PC-3 (cell line): Measurements from ENCODE around the gene POU2AF2. TPM values are rescaled to one million over a fixed set of nuclear protein-coding genes. Genes with fewer than 3 reads are reported as not detected.

ENCODE experiments used
- ATAC-seq: fragments of 200-7000 bp; cut with Tn5 transposase; 2 replicates; pipeline ENCODE4 v1.9.1; 2020; ENCODE audit warnings: mild to moderate bottlenecking, moderate library complexity
- BruUV-seq: library from RNA; stranded (reverse); fragments of 400-500 nt; replicated peaks from 2 replicates; lab custom pipeline; 2021; lab: Mats Ljungman, UMichigan
- CTCF ChIA-PET: fragments of 300-600 bp; sonication (Branson Sonifier 250); formaldehyde crosslinking; loops from one replicate; lab custom pipeline; 2022; ENCODE audit warnings: antibody characterized with exemption; lab: Charles Lee
- POLR2A ChIA-PET: fragments of 300-600 bp; sonication (Branson Sonifier 250); formaldehyde crosslinking; loops from one replicate; lab custom pipeline; 2022; ENCODE audit warnings: antibody characterized with exemption; ENCODE audit not compliant: unreplicated experiment; lab: Charles Lee
- DNase-seq: peaks from one replicate; pipeline ENCODE4 v3.0.0-alpha.2; 2015
- H2AFZ ChIP-seq: fragments of 300-600 bp; sonication (generic); 2 replicates; pipeline ENCODE4 v1.6.0; 2016; ENCODE audit warnings: antibody characterized with exemption, low read length
- H3F3A ChIP-seq: fragments of 300-600 bp; sonication (generic); one replicate; pipeline ENCODE4 v1.6.0; 2017; ENCODE audit warnings: antibody characterized with exemption, low read length, control low read depth, mild to moderate bottlenecking; ENCODE audit not compliant: unreplicated experiment
- H3K27ac ChIP-seq: fragments of 300-600 bp; sonication (generic); 2 replicates; pipeline ENCODE4 v1.5.1; 2016; ENCODE audit warnings: mild to moderate bottlenecking, low read length
- H3K27me3 ChIP-seq: fragments of 300-600 bp; sonication (generic); 2 replicates; pipeline ENCODE4 v1.6.1; 2016; ENCODE audit warnings: low read length, mixed read lengths
- H3K36me3 ChIP-seq: fragments of 300-600 bp; sonication (generic); 2 replicates; pipeline ENCODE4 v1.6.1; 2016; ENCODE audit warnings: low read depth, mixed run types, low read length, mixed read lengths
- H3K4me1 ChIP-seq: fragments of 300-600 bp; sonication (generic); 2 replicates; pipeline ENCODE4 v1.5.1; 2016; ENCODE audit warnings: low read length; ENCODE audit not compliant: insufficient read depth
- H3K4me2 ChIP-seq: fragments of 300-600 bp; sonication (generic); 2 replicates; pipeline ENCODE4 v1.6.0; 2016; ENCODE audit warnings: low read length
- H3K4me3 ChIP-seq: fragments of 300-600 bp; sonication (generic); 2 replicates; pipeline ENCODE4 v1.5.1; 2016; ENCODE audit warnings: mild to moderate bottlenecking, low read length, mixed read lengths
- H3K79me2 ChIP-seq: fragments of 300-600 bp; sonication (generic); 2 replicates; pipeline ENCODE4 v1.6.1; 2017; ENCODE audit warnings: low read length, mixed read lengths
- H3K9ac ChIP-seq: fragments of 300-600 bp; sonication (generic); 2 replicates; pipeline ENCODE4 v1.6.0; 2016; ENCODE audit warnings: mild to moderate bottlenecking, low read length
- H3K9me2 ChIP-seq: fragments of 300-600 bp; sonication (generic); replicated peaks from 2 replicates; pipeline ENCODE4 v1.6.1; 2016; ENCODE audit warnings: mixed run types, low read length, mixed read lengths
- H3K9me3 ChIP-seq: fragments of 300-600 bp; sonication (generic); 2 replicates; pipeline ENCODE4 v1.6.1; 2016; ENCODE audit warnings: low read length, mixed read lengths
- H4K20me1 ChIP-seq: fragments of 300-600 bp; sonication (generic); 2 replicates; pipeline ENCODE4 v1.6.1; 2016; ENCODE audit warnings: low read length, mixed read lengths
- EZH2 ChIP-seq: fragments of 300-600 bp; sonication (generic); IDR thresholded peaks from one replicate; pipeline ENCODE4 v1.6.1; 2017; ENCODE audit warnings: antibody characterized with exemption, mild to moderate bottlenecking, low read length; ENCODE audit not compliant: unreplicated experiment
- EZH2phosphoT487 ChIP-seq: fragments of 300-600 bp; sonication (generic); IDR thresholded peaks from 2 replicates; pipeline ENCODE4 v1.6.1; 2018; ENCODE audit warnings: mild to moderate bottlenecking, antibody characterized with exemption, low read length, borderline replicate concordance
- intact Hi-C: fragments of 100-400 bp; cut with micrococcal nuclease; formaldehyde crosslinking; loops from 2 replicates; pipeline ENCODE4 v1.9.0; 2023
- total RNA-seq: library from RNA; depleted of rRNA; stranded (reverse); fragments of >200 nt; gene quantifications from 2 replicates; pipeline ENCODE4 v1.2.3, GENCODE V29; 2014
- TF ChIP-seq, protein P1 (sequence below): fragments of 300-600 bp; sonication (generic); conservative IDR thresholded peaks from 2 replicates; pipeline ENCODE4 v1.5.1; 2017; ENCODE audit warnings: antibody characterized with exemption, low read depth, mild to moderate bottlenecking, low read length

POU2AF2 gene
- total RNA-seq, 1 experiment from 2014 or later = not detected

DNA sequence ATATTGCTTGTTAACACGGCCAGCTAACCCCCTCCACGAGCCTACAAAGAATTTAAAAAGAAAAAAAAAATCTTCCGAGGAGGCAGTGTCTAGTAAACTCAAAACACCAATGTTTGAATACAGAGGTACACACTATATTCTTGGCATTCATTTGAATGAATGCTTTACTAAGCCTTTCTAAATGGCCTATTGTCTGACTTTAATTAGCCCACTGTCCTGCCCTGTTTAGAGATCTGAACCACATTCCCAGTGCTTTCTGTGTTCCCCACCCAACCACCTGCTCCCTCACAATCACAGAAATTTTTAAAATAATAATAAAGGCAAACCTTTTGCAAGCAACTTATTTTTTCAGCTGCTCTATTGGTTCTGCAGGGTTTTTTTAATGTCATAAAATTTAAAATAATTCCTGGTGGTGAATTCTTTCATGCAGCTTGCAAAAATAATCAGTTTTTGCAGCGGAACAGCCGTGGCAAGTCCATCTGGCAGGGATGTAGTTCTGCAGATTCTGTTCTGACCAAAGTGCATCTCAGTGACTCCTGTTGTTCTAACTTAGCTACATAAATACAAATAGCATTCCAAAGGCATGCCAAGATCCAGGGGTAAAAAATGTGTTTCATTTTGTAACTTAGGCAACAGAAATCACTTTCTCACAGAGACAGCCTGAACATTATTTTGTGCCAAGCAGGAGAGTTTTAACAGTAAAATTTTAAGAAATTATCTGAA, 23.8 kb downstream of the POU2AF2 start:
- ATAC-seq (no peak), DNase-seq (no peak)
- Histone ChIP-seq H3K27me3 (peaks cover 80% of the 10 kb centered on the region), H2AFZ (no peak overlapping the region), H3K9me2 (no peaks in the 10 kb centered on the region), H3K27ac (no peak overlapping the region), H3K4me3 (no peak overlapping the region), H3K9ac (no peak overlapping the region), H4K20me1 (no peaks in the 10 kb centered on the region), H3K36me3 (no peaks in the 10 kb centered on the region), H3K9me3 (no peaks in the 10 kb centered on the region), H3K4me1 (no peaks in the 10 kb centered on the region), H3K4me2 (no peak overlapping the region), H3F3A (no peaks in the 10 kb centered on the region), H3K79me2 (no peaks in the 10 kb centered on the region)
- POLR2A ChIA-PET = no interaction called here
- no peak for TF ChIP-seq EZH2
- TF ChIP-seq, protein P1, sequence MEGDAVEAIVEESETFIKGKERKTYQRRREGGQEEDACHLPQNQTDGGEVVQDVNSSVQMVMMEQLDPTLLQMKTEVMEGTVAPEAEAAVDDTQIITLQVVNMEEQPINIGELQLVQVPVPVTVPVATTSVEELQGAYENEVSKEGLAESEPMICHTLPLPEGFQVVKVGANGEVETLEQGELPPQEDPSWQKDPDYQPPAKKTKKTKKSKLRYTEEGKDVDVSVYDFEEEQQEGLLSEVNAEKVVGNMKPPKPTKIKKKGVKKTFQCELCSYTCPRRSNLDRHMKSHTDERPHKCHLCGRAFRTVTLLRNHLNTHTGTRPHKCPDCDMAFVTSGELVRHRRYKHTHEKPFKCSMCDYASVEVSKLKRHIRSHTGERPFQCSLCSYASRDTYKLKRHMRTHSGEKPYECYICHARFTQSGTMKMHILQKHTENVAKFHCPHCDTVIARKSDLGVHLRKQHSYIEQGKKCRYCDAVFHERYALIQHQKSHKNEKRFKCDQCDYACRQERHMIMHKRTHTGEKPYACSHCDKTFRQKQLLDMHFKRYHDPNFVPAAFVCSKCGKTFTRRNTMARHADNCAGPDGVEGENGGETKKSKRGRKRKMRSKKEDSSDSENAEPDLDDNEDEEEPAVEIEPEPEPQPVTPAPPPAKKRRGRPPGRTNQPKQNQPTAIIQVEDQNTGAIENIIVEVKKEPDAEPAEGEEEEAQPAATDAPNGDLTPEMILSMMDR = no peak
- TF ChIP-seq EZH2phosphoT487 = no peak
- intact Hi-C loops = no loop called here
- CTCF ChIA-PET = no interaction called here
- no TSS peak for BruUV-seq

DNA sequence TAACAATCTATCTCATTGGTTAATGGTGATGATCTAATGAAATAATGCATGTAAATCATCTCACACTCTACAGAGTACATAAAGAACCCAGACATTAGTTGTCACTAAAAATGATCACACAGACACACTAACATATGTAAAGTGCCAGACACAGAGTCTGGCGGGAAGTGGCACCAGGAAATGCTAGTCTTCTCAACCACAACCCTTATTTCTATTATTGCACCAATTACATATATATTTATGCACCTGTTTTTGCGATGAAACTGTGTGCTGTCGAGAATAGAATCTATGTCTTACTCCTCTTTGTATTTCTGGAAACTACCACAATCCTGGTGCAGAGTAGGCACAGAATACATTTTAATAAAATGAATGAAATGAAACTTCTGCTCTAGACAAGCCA, 26.9 kb downstream of the POU2AF2 start:
- ATAC-seq (no peak), DNase-seq (no peak)
- no peak overlapping the region for H3K4me3 ChIP-seq
- no peak overlapping the region for H3K27ac ChIP-seq
- no peaks in the 10 kb centered on the region for H3K79me2 ChIP-seq
- H3K9ac ChIP-seq = no peak overlapping the region
- H3F3A ChIP-seq = no peaks in the 10 kb centered on the region
- TF ChIP-seq, protein P1 = no peak
- TF ChIP-seq EZH2phosphoT487 (no peak), EZH2 (no peak)
- H3K4me2 ChIP-seq = no peak overlapping the region
- H3K4me1 ChIP-seq = no peaks in the 10 kb centered on the region
- no peak overlapping the region for H2AFZ ChIP-seq
- ChIA-PET CTCF (no interaction called here), POLR2A (no interaction called here)
- no peaks in the 10 kb centered on the region for H3K36me3 ChIP-seq
- BruUV-seq = no TSS peak
- H3K9me2 ChIP-seq = no peaks in the 10 kb centered on the region
- H3K27me3 ChIP-seq = peaks cover 71% of the 10 kb centered on the region
- H4K20me1 ChIP-seq = no peaks in the 10 kb centered on the region
- no peaks in the 10 kb centered on the region for H3K9me3 ChIP-seq
- intact Hi-C loops = no loop called here

DNA sequence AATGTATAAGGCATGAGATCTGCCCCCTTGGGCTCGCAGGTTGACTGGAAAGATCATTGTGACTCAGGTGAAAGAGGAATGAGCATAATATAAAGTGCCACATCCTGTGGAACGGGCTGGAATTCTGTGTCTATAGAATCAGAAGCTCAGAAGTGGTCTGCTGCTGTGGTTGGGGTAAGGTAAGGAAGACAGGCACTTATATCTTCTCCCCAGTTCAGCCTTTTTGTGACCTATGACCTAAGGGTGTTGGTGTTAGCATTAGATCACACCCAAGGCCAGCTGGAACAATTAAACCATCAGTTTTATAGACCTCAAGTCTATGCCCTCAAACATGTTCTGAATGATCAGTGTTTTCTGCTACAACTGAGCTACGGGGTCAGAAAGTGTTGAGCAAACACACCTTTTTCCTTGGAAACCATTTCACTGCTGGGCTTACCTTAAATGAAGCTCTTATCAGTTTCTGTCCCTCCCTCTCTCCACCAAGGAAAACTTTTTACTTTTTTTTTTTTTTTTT, 37.1 kb downstream of the POU2AF2 start:
- no peak overlapping the region for H2AFZ ChIP-seq
- no peak overlapping the region for H3K4me2 ChIP-seq
- intact Hi-C loops = loop anchor here (1.0 to 5.0 kb wide), 3 partner anchors 145 to 295 kb away; no protein-coding TSS in a partner anchor
- no peaks in the 10 kb centered on the region for H3K9me2 ChIP-seq
- CTCF ChIA-PET = interaction anchor here (0.5 to 1.3 kb wide), 3 partner anchors 11 to 164 kb away, joined by 3 to 22 read pairs (median 6); no protein-coding TSS in a partner anchor
- no peaks in the 10 kb centered on the region for H3K79me2 ChIP-seq
- no peak for TF ChIP-seq EZH2
- no peak for TF ChIP-seq EZH2phosphoT487
- TF ChIP-seq, protein P1 = no peak
- H3F3A ChIP-seq = no peaks in the 10 kb centered on the region
- POLR2A ChIA-PET = no interaction called here
- BruUV-seq = no TSS peak
- no peak overlapping the region for H3K27ac ChIP-seq
- peaks cover 69% of the 10 kb centered on the region for H3K27me3 ChIP-seq
- no peaks in the 10 kb centered on the region for H3K9me3 ChIP-seq
- no peaks in the 10 kb centered on the region for H4K20me1 ChIP-seq
- no peak overlapping the region for H3K9ac ChIP-seq
- no peaks in the 10 kb centered on the region for H3K36me3 ChIP-seq
- no peaks in the 10 kb centered on the region for H3K4me1 ChIP-seq
- H3K4me3 ChIP-seq = no peak overlapping the region
- ATAC-seq (no peak), DNase-seq (no peak)
